ENCODE data around the gene MAG. TPM values are rescaled to one million over a fixed set of nuclear protein-coding genes. Genes with fewer than 3 reads are reported as not detected.
A peak's percentile ranks its signal among the peaks of the same experiment; 100 is the strongest.

MAG gene
- polyA plus RNA-seq, 3 donors, result not detected

DNA sequence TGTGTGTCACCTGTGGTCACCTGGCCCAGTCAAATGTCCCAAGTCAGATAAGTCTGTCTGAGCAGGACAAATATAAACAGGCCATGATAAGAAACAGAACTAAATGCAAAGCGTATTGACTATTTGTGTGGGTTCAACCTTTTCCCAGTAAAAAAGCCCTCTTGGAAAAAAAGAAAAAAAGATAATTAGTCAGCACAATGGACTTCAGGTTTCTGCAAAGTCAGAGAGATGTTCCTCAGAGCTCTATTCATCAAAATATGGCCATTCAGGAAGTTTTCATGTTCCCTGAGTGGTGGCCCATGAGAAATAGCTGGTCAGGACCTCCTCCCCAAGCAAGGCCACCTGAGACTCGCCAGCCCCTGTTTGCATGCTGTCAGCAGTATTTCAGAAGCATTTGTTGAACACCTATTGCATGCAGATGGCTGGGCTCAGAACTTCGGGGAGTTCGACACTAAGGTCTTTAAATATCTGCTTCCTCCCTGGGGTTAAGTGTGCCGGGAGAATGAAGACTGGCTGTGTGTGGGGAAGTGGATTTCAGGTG lies 69.0 kb downstream of the MAG start:
- H3K36me3 ChIP-seq (replicated peaks in 1 of 2; ENCODE audit: control insufficient read depth in 1 of 2, insufficient read depth in 2 of 2, low read length in 2 of 2), result no peaks in the 10 kb centered on the region
- no peak overlapping the region for H3K4me2 ChIP-seq (replicated peaks; ENCODE audit: extremely low read depth, low read length, poor library complexity, severe bottlenecking)
- TF ChIP-seq, protein P1, sequence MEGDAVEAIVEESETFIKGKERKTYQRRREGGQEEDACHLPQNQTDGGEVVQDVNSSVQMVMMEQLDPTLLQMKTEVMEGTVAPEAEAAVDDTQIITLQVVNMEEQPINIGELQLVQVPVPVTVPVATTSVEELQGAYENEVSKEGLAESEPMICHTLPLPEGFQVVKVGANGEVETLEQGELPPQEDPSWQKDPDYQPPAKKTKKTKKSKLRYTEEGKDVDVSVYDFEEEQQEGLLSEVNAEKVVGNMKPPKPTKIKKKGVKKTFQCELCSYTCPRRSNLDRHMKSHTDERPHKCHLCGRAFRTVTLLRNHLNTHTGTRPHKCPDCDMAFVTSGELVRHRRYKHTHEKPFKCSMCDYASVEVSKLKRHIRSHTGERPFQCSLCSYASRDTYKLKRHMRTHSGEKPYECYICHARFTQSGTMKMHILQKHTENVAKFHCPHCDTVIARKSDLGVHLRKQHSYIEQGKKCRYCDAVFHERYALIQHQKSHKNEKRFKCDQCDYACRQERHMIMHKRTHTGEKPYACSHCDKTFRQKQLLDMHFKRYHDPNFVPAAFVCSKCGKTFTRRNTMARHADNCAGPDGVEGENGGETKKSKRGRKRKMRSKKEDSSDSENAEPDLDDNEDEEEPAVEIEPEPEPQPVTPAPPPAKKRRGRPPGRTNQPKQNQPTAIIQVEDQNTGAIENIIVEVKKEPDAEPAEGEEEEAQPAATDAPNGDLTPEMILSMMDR (IDR thresholded peaks at IDR 0.05), result no peak
- Mint-ChIP-seq H3K4me1 (peaks cover 16% of the 10 kb centered on the region), H3K36me3 (no peaks in the 10 kb centered on the region), H3K4me3 (peak overlapping the region in 1 of 2 donors; percentile 22), H3K27me3 (ENCODE audit: low read depth in 3 of 3) (peaks cover 0 to 16% (median 6%) of the 10 kb centered on the region in 3 donors), H3K9me3 (no peaks in the 10 kb centered on the region), H3K27ac (no peak overlapping the region)
- intact Hi-C loops (cut with micrococcal nuclease), result no loop called here
- no peak overlapping the region for H2AFZ ChIP-seq (ENCODE audit: insufficient read depth, low read depth, low read length, poor library complexity, severe bottlenecking)
- H3K27ac ChIP-seq (ENCODE audit: low read depth in 1 of 2, low read length in 2 of 2), result no peak overlapping the region
- H3K4me3 ChIP-seq (replicated peaks in 1 of 3; ENCODE audit: low read depth in 2 of 3, low read length in 3 of 3), result no peak overlapping the region
- no peaks in the 10 kb centered on the region for H4K20me1 ChIP-seq (ENCODE audit: insufficient read depth, low read length)
- H3K9ac ChIP-seq (ENCODE audit: insufficient read depth, low read length, poor library complexity, severe bottlenecking), result no peak overlapping the region
- no peaks in the 10 kb centered on the region for H3K9me3 ChIP-seq (replicated peaks in 1 of 2; ENCODE audit: control insufficient read depth in 1 of 2, insufficient read depth in 1 of 2, low read length in 2 of 2)
- no peaks in the 10 kb centered on the region for H3K27me3 ChIP-seq (ENCODE audit: control insufficient read depth in 2 of 2, insufficient read depth in 2 of 2, low read length in 2 of 2)
- H3K79me2 ChIP-seq (ENCODE audit: insufficient read depth, low read length), result no peaks in the 10 kb centered on the region
- whole genome bisulfite sequencing (ENCODE audit: insufficient coverage), result 29% methylated on average over 4 of the region's 5 CpGs
- H3K4me1 ChIP-seq (ENCODE audit: control insufficient read depth in 1 of 2, insufficient read depth in 2 of 2, low read length in 2 of 2), result peaks cover 13 to 14% of the 10 kb centered on the region in 2 donors
- DNase-seq, result no peak

DNA sequence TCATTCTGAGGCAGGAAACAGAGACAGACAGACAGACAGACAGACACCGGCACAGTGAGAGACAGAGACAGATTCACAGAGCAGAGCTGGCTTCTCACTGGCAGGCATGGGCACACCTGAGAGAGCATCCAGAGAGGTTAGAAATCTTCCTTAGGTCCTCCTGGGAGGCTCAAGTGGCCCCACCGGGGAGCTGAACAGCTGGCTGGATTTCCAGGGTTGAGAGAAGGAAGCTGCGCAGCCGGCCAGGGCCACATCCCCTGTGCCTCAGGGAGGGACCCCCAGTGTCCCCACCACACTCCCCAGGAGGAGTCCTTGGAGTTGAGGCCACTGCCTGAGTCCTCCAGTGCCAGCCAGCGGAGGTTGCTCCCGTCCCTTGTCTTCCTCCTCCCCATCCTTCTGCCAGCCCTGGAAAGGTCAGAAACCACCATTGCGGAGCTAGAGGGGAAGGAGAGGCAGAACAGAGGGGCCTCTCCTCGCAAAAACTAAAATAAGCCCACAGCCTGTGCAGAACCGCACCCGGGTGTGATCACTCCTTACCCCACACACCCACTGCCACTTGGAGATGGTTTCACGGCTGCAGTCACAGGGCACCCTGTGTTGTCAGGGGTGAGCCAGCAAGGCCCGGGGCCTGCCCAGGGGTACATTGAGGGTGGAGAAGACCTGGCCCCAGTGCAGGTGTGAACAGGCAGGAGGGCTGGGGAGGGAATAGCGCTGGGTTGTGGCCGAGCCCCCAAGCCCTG lies 70.5 kb downstream of the MAG start:
- peaks cover 0 to 18% (median 8%) of the 10 kb centered on the region in 3 donors for H3K27me3 Mint-ChIP-seq (ENCODE audit: low read depth in 3 of 3)
- H3K27ac Mint-ChIP-seq, result peak overlapping the region in 1 of 7 donors; percentile 40

More for the DNA sequence above, 70.5 kb downstream of the MAG start:
- H2AFZ ChIP-seq (ENCODE audit: insufficient read depth, low read depth, low read length, poor library complexity, severe bottlenecking), result no peak overlapping the region
- TF ChIP-seq, protein P1 (IDR thresholded peaks at IDR 0.05), result no peak
- Mint-ChIP-seq H3K9me3 (no peaks in the 10 kb centered on the region), H3K4me1 (peaks cover 13% of the 10 kb centered on the region), H3K4me3 (no peak overlapping the region), H3K36me3 (no peaks in the 10 kb centered on the region)
- H3K4me2 ChIP-seq (replicated peaks; ENCODE audit: extremely low read depth, low read length, poor library complexity, severe bottlenecking), result no peak overlapping the region
- no peak overlapping the region for H3K9ac ChIP-seq (ENCODE audit: insufficient read depth, low read length, poor library complexity, severe bottlenecking)
- intact Hi-C loops (cut with micrococcal nuclease), result no loop called here
- no peak overlapping the region for H3K27ac ChIP-seq (ENCODE audit: low read depth in 1 of 2, low read length in 2 of 2)
- 93% methylated on average over 4 of the region's 14 CpGs for WGBS (ENCODE audit: insufficient coverage)
- no peak for DNase-seq
- peaks cover 11 to 12% of the 10 kb centered on the region in 2 donors for H3K4me1 ChIP-seq (ENCODE audit: control insufficient read depth in 1 of 2, insufficient read depth in 2 of 2, low read length in 2 of 2)
- no peaks in the 10 kb centered on the region for H4K20me1 ChIP-seq (ENCODE audit: insufficient read depth, low read length)
- H3K36me3 ChIP-seq (replicated peaks in 1 of 2; ENCODE audit: control insufficient read depth in 1 of 2, insufficient read depth in 2 of 2, low read length in 2 of 2), result no peaks in the 10 kb centered on the region
- no peaks in the 10 kb centered on the region for H3K79me2 ChIP-seq (ENCODE audit: insufficient read depth, low read length)
- no peaks in the 10 kb centered on the region for H3K9me3 ChIP-seq (replicated peaks in 1 of 2; ENCODE audit: control insufficient read depth in 1 of 2, insufficient read depth in 1 of 2, low read length in 2 of 2)
- H3K4me3 ChIP-seq (replicated peaks in 1 of 3; ENCODE audit: low read depth in 2 of 3, low read length in 3 of 3), result no peak overlapping the region
- H3K27me3 ChIP-seq (ENCODE audit: control insufficient read depth in 2 of 2, insufficient read depth in 2 of 2, low read length in 2 of 2), result no peaks in the 10 kb centered on the region

All from CD14-positive monocyte (primary cell).